Motor neuron (in vitro differentiated cells): Measurements from ENCODE around the gene SPARC. TPM values are rescaled to one million over a fixed set of nuclear protein-coding genes. Genes with fewer than 3 reads are reported as not detected.
"Not testable (repeated sequence)": the region's sequence is repeated elsewhere in the genome, so short reads cannot be mapped to it uniquely, and the experiment has no call there.

Experiments used
- ATAC-seq, 8 experiments: fragments of 200-7000 bp; cut with Tn5 transposase; replicated peaks in 6 of 8; 2 replicates each; pipeline ENCODE4 v1.8.0; 2021; ENCODE audit warnings: mild to moderate bottlenecking in 8 of 8, moderate library complexity in 8 of 8
- H3K27ac ChIP-seq, 2 donors: fragments of 250-450 bp; sonication (Bioruptor Pico); 2 replicates each; pipeline ENCODE4 v1.9.0; 2021; ENCODE audit warnings: antibody characterized with exemption in 2 of 2, mild to moderate bottlenecking in 2 of 2, moderate library complexity in 1 of 2
- H3K4me1 ChIP-seq, 2 donors: fragments of 250-450 bp; sonication (Bioruptor Pico); replicated peaks in 1 of 2; 2 replicates each; pipeline ENCODE4 v1.6.1; 2021; ENCODE audit warnings: antibody characterized with exemption in 2 of 2, mild to moderate bottlenecking in 2 of 2, moderate library complexity in 1 of 2
- H3K4me3 ChIP-seq, 5 donors: fragments of 250-450 bp; sonication (Bioruptor Pico); 2 replicates each; pipeline ENCODE4 v1.9.0; 2021; ENCODE audit warnings: antibody characterized with exemption in 5 of 5, mild to moderate bottlenecking in 5 of 5, moderate library complexity in 4 of 5
- WGBS, 10 experiments: fragments of 450-650 bp; shearing (Covaris generic); methylation state at CpG; one replicate each; pipeline ENCODE4 v1.0.0; 2022; 5-methylcytosine and 5-hydroxymethylcytosine counted together
- in situ Hi-C, 9 experiments: fragments of 400-800 bp; cut with MboI; loops; one replicate each; pipeline ENCODE4 v1.15.0; 2021; ENCODE audit warnings: low sequenced_read_pairs in 9 of 9, low pct_unique_long_range_greater_than_20kb in 2 of 9; ENCODE audit not compliant: unreplicated experiment in 9 of 9
- total RNA-seq, 8 experiments: library from RNA; unstranded; fragments of 300-600 nt; gene quantifications; 2 replicates each; pipeline versions ENCODE4 v1.2.3 to v1.2.4, GENCODE V29; 2022

The SPARC gene
- total RNA-seq, 8 experiments from 2014 or later: 30.2 to 3,358 (median 206) TPM

DNA sequence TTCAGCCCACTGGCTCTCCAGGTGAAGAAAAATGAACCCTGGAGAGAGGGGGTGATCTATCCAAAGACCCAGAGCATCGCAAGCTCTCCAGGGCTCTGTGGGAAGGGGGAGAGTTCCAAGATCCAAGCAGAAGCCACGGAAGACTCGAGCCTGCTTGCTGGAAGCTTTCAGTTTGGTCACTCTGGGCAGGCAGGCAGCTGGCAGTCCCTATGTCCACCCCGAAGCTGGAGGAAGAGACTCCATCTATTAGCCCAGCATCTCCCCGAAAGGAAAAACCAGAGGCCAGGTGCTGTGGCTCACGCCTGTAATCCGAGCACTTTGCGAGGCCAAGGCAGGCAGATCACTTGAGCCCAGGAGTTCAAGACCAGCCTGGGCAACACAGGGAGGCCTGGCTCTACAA, 10.7 kb upstream of the SPARC start:
- no peak for ATAC-seq
- in situ Hi-C loops: no loop called here
- H3K4me1 ChIP-seq: peaks cover 0 to 21% of the 10 kb centered on the region in 2 donors
- H3K27ac ChIP-seq: no peak overlapping the region
- 32 to 100% (median 83%) methylated on average over 1 to 6 of the region's 8 CpGs; no CpG with 5 or more reads in 3 of the 10 experiments for whole genome bisulfite sequencing, 10 experiments
- no peak overlapping the region for H3K4me3 ChIP-seq

DNA sequence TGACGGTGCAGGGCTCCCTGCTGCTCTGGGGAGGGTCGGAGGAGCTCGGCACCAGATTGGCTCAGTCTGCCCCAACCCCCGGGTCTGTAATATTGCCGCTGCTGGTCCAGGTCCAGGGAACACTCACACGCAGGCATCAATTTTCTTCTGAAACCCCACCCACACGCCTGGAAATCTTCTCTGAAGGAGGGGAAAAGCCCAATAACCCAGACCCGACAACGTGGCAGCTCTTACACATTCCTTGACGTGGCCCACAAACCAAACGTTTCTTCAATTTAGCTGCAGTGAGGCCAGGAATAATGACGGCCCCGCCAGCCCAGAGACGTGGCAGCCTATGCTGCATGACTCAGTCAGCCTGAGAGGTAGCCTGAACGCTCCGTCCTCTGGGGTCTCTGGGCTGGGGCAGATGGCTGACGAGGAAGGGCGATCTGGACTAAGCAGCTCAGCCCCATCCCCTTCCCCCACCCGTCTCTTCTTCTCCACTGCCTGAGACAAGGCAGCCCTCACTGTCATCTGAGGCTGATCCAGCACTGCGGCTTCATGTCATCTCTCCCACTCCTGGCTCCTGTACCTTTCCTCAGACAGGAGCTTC, 9.9 kb upstream of the SPARC start:
- Histone ChIP-seq H3K4me1 (peaks cover 0 to 21% of the 10 kb centered on the region in 2 donors), H3K4me3 (no peak overlapping the region), H3K27ac (no peak overlapping the region)
- 0 to 100% (median 29%) methylated on average over 1 to 11 of the region's 20 CpGs; no CpG with 5 or more reads in 2 of the 10 experiments for WGBS, 10 experiments
- in situ Hi-C loops: no loop called here
- ATAC-seq: peak; percentile 45 to 71 (median 64)

DNA sequence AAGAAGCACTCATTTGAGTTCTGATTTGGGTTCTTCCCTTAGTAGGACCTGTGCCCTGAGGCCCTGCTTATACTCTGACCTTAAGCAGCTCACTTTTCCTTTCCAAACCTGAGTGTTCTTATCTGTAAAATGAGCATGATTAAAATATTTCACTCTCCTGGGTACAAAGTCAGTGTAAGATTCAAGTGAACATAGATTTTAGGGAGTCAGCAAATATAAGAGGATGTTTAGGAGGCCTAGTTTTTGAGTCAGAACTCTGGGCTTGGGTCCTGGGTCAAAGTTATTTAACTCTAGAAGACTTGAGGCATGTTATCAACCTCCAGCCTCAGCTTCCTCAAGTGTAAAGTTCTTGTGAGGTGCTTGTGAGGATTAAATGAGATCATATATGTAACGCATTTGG, 8.7 kb upstream of the SPARC start:
- Histone ChIP-seq H3K4me3 (no peak overlapping the region), H3K4me1 (peaks cover 0 to 21% of the 10 kb centered on the region in 2 donors), H3K27ac (no peak overlapping the region)
- no peak for ATAC-seq
- WGBS, 10 experiments: 63 to 100% (median 100%) methylated on average over 1 of the region's 1 CpG; no CpG with 5 or more reads in 5 of the 10 experiments
- in situ Hi-C loops: no loop called here

DNA sequence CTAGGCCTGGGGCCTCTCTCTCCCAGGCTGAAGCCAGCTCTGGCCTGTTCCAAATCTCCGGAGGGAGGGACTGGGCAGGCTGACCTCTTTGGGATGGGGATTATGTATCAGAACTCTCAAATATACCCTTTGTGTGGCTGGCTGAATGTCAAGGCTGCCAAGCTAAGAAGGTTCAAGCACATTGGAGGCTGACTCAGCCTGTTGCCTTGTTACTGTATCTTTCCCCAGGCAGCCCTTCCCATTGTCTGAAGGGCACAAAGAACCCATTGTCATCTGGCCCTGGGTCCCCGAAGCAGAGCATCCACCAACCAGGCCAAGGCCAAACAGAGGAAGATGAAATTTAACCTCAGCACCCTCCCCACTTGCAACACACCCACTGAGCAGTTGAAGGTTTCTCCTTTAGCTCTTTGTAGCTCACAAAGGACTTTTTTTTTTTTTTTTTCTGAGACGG, 7.3 kb upstream of the SPARC start:
- peak in 5 of 8 experiments; percentile 57 to 84 (median 78) for ATAC-seq
- H3K27ac ChIP-seq: no peak overlapping the region
- peaks cover 0 to 17% of the 10 kb centered on the region in 2 donors for H3K4me1 ChIP-seq
- in situ Hi-C loops: no loop called here
- 44 to 93% (median 60%) methylated on average over 1 to 2 of the region's 3 CpGs; no CpG with 5 or more reads in 6 of the 10 experiments for WGBS, 10 experiments
- no peak overlapping the region for H3K4me3 ChIP-seq

DNA sequence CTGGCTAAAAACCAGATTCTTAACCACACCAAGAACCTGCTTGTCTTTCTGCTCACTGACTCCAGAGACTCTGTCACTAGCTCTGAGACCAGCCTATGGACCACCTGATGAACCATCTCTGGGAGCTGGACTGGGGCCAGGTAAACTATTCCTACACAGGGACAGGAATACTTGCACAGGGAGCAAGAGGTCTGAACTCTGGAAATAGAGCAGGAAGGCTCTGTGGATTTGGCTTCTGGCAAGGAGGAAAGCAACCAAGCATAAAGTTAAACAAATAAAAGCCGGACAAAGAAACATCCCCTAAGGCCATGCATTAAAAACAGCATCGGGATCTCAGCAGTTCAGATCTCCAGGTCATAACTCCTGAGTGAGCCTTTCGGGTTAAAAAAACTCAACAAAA, 5.6 kb upstream of the SPARC start:
- peak in 1 of 8 experiments; percentile 37 for ATAC-seq
- in situ Hi-C loops: no loop called here
- H3K27ac ChIP-seq: no peak overlapping the region

DNA sequence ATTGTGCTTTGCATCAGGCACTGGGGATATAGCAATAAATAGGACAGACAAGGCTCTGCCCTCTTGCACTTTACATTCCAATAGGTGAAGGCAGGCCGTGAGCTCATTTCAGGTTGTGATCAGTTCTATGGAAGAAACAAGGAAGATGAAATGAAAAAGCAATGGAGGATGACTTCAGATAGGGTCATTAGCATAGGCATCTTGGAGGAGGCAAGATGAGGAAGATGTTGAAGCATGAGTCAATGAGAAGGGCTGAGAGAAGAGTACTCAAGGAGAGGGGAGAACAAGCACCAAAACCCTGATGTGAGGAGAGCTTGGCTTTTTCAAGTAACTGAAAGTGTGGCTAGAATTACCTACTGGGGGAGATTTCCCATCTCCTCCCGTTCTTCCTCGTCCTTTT, 5.0 kb upstream of the SPARC start:
- H3K4me3 ChIP-seq: no peak overlapping the region
- in situ Hi-C loops: no loop called here
- peaks cover 4 to 14% of the 10 kb centered on the region in 2 donors for H3K4me1 ChIP-seq
- WGBS, 10 experiments: 78 to 100% (median 89%) methylated on average over 1 to 3 of the region's 3 CpGs; no CpG with 5 or more reads in 2 of the 10 experiments
- no peak overlapping the region for H3K27ac ChIP-seq
- ATAC-seq: no peak

More for the DNA sequence above, 5.6 kb upstream of the SPARC start:
- 20 to 95% (median 78%) methylated on average over 1 to 3 of the region's 3 CpGs for WGBS, 10 experiments
- Histone ChIP-seq H3K4me1 (peaks cover 0 to 12% of the 10 kb centered on the region in 2 donors), H3K4me3 (no peak overlapping the region)

DNA sequence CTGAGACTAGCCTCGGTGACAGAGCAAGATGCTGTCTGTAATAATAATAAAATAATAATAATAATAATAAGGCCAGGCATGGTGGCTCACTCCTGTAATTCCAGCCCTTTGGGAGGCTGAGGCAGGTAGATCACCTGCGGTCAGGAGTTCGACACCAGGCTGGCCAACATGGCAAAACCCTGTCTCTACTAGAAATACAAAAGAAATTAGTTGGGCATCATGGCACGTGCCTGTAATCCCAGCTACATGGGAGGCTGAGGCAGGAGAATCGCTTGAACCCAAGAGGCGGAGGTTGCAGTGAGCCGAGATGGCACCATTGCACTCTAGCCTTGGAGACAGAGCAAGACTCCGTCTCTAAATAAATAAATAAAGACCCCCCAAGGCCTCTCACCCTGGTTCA, 2.9 kb upstream of the SPARC start:
- in situ Hi-C loops, H3K4me3 ChIP-seq, ATAC-seq, H3K27ac ChIP-seq: not testable (repeated sequence)
- WGBS, 10 experiments: 54 to 100% (median 87%) methylated on average over 1 to 7 of the region's 8 CpGs; no CpG with 5 or more reads in 2 of the 10 experiments
- H3K4me1 ChIP-seq: peaks cover 9 to 27% of the 10 kb centered on the region in 2 donors

DNA sequence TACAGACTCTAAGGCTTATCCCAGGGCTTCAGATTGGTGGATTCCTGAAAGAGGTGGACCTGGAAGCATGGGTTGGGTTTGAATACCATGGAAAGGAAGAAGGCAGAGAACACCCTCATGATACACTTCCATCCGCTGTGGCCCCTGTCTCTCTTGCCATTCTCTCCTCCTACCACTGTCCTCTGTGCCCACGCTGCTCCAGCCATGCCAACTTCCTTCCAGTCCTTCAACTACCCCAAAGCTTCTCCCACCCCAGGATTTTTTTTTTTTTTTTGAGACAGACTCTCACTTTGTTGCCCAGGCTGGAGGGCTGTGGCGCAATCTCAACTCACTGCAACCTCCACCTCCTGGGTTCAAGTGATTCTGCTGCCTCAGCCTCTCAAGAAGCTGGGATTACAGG, 1.7 kb upstream of the SPARC start:
- in situ Hi-C loops: no loop called here
- Histone ChIP-seq H3K4me3 (no peak overlapping the region), H3K4me1 (peaks cover 10 to 34% of the 10 kb centered on the region in 2 donors), H3K27ac (no peak overlapping the region)
- WGBS, 10 experiments: 43 to 100% (median 97%) methylated on average over 1 to 3 of the region's 3 CpGs; no CpG with 5 or more reads in 1 of the 10 experiments
- no peak for ATAC-seq

DNA sequence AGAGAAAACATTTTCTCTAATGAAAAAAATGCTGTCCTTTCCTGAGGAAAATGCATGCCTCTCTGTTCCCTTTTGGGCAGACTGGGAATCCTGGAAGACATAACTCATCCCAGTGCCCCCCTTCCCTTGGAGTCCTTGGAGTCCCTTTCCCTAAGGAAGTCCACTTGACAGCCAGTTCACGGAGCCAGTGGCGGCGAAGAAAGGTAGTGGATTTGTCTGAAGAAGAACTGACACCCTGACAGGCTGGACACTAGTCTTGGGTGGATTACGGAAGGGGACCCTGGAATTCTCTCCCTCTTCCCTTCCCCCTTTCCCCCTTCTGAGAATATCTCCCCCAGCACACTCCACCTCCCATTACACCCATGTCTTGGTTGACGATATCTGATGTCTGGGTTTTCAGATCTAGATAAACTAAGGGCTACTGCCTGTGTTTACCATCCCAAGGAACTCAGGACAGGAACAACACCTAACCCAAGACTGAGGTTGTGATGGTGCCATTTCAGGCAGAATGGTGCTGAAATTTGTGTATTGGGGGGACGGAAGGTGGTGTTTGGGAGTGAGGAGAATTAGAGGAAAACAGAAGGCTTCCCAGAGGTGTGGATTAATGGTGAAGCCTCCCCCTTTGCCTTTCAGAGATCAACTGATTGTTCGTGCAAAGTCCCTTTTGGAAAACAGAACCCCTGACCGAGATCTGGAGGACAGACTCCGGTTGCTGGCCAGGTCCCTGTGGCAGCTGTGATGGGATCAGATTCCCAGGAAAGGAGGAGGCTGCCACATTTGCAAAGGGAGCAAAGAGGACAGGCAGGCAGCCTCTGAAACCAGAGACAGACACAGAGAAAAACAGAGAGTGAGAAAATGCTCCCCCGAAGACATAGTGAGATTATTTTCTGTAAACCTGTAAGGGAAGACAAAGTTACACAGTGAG, 704 bp downstream of the SPARC start:
- in situ Hi-C loops: no loop called here

DNA sequence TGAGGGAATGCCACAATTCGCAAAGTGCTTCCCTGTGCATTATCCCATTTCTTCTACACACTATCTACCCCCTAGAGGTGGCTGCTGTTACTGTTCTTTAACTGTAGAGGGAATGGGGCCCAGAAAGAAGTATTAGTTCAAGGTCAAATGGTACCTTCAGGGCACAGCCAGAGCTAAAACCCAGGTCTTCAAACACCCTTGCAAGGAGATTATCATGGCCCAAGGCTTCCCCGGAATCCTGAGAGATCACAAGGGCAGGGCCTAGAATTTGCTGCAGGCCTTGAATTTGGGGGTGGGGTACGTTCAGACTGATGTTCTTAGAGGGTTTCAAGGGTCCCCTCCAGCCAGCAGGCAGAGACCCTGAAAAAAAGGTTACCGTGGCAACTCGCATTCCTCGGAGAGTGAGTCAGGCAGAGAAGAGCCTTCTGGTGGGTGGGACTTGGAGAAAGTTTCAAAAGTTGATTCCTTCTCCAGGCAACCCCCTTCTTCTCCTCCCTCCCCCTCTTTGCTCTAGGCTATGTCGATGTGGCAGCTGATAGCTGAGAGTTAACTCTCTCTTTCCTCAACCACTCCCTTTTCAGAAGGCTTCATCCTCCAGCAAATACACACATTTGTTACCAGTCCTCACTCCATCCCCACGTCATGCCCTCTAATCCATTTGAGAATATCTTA, 1.9 kb downstream of the SPARC start:
- Histone ChIP-seq H3K4me3 (peak overlapping the region in 2 of 5 donors; percentile 35 to 36), H3K4me1 (peaks cover 10 to 42% of the 10 kb centered on the region in 2 donors), H3K27ac (peak overlapping the region in 1 of 2 donors; percentile 64)
- WGBS, 10 experiments: 0 to 67% (median 14%) methylated on average over 1 to 8 of the region's 8 CpGs
- ATAC-seq: peak; percentile 20 to 72 (median 50)
- in situ Hi-C loops: no loop called here

More for the DNA sequence above, 704 bp downstream of the SPARC start:
- peaks cover 10 to 42% of the 10 kb centered on the region in 2 donors for H3K4me1 ChIP-seq
- ATAC-seq: peak in 7 of 8 experiments; percentile 0 to 32 (median 21)
- peak overlapping the region in 1 of 2 donors; percentile 64 for H3K27ac ChIP-seq
- WGBS, 10 experiments: 0 to 31% (median 0%) methylated on average over 1 to 5 of the region's 10 CpGs; no CpG with 5 or more reads in 4 of the 10 experiments
- peak overlapping the region; percentile 20 to 36 (median 32) for H3K4me3 ChIP-seq

DNA sequence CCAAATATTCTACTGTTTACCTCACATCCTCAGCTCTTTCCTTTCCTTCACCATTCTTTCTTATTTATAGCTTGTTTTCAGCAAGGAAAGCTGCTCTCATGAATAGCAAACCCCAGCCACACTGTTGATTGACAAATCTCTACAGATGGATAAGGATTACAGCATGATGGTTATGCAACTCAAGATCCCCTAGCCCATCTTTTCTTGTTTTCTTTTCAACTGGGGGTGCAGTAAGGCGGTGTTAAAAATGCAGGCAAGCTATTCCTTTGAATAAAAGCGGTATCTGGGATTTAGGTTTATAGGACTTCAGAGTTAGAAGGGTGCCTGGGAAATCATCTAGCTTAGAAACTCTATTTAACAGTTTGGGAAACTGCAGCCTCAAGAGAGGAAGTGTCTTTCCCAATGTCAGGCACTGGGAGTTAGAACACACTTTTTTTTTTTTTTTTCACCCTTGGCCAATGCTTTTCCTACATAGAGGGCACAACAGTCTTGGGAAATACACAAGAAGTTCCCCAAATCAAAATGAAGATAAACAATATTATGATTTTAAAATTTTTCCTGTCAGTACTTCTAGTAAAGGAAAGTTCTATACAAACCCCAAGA, 2.6 kb downstream of the SPARC start:
- 0 to 100% (median 92%) methylated on average over 1 to 2 of the region's 2 CpGs; no CpG with 5 or more reads in 2 of the 10 experiments for WGBS, 10 experiments
- no peak overlapping the region for H3K27ac ChIP-seq
- in situ Hi-C loops: no loop called here
- no peak overlapping the region for H3K4me3 ChIP-seq
- peaks cover 10 to 42% of the 10 kb centered on the region in 2 donors for H3K4me1 ChIP-seq
- no peak for ATAC-seq

DNA sequence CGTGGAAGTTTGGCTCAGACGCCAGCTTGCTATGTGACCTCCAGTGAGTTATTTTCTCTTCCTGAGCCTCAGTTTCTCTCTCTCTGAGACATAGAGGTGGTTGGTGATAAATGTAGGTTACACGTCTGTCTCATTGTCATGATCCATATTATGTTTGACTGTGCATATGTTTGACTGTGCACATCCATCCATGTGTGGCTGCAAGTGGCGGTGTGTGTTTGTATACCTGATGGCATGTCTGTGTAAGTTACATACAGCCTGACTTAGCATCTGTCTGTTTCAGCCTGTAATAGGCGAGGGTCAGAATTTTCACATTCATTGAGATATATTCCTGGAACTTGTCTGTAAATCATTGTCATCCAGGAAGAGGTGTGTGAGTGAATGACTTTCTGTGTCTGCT, 3.3 kb downstream of the SPARC start:
- Histone ChIP-seq H3K27ac (no peak overlapping the region), H3K4me1 (peaks cover 10 to 42% of the 10 kb centered on the region in 2 donors), H3K4me3 (no peak overlapping the region)
- in situ Hi-C loops: no loop called here
- 20 to 100% (median 100%) methylated on average over 1 to 4 of the region's 5 CpGs; no CpG with 5 or more reads in 3 of the 10 experiments for WGBS, 10 experiments
- ATAC-seq: peak in 2 of 8 experiments; percentile 5 to 6
